Stomach (tissue), 4 donors: ENCODE results near the gene FUT9.

Experiments used
- CTCF ChIP-seq, 7 experiments: fragments of 450-650 bp in 4 of 7; fragments of 200-600 bp in 3 of 7; sonication (generic) in 3 of 7; IDR thresholded peaks; one replicate each; pipeline ENCODE4 v1.5.1; 2016 to 2019; ENCODE audit warnings: antibody characterized with exemption in 7 of 7, control low read depth in 2 of 7, mild to moderate bottlenecking in 1 of 7
- POLR2AphosphoS5 ChIP-seq, 3 donors: sonication (generic); formaldehyde crosslinking; IDR thresholded peaks; one replicate each; pipeline ENCODE4 v1.6.1; 2016; ENCODE audit warnings: antibody characterized with exemption in 3 of 3

- TF ChIP-seq POLR2AphosphoS5 (IDR thresholded peaks at IDR 0.05) = no peak
- no peak for TF ChIP-seq CTCF (IDR thresholded peaks at IDR 0.05)
These were observed 170.3 kb downstream of the FUT9 start for GRCh38 chr6:96186094-96186493.
